Activated CD8-positive, alpha-beta memory T cell treated with anti-CD3 and anti-CD28 coated beads for 36 hours (primary cell): ENCODE measurements around the gene C17orf107. TPM values are rescaled to one million over a fixed set of nuclear protein-coding genes. Genes with fewer than 3 reads are reported as not detected.
"Not testable (repeated sequence)": the region's sequence is repeated elsewhere in the genome, so short reads cannot be mapped to it uniquely, and the experiment has no call there.

Experiments used
- CTCF ChIA-PET: fragments of 350-600 bp; sonication (Branson Sonifier 250); formaldehyde crosslinking; loops from one replicate; lab custom pipeline; 2021; ENCODE audit warnings: antibody characterized with exemption; lab: Charles Lee
- POLR2A ChIA-PET: fragments of 350-600 bp; sonication (Branson Sonifier 250); formaldehyde crosslinking; loops from one replicate; lab custom pipeline; 2021; ENCODE audit warnings: antibody characterized with exemption; lab: Charles Lee
- total RNA-seq, 2 experiments: library from RNA; stranded (reverse); gene quantifications; one replicate each; pipeline ENCODE4 v1.2.3, GENCODE V29; 2021

C17orf107 gene
- total RNA-seq, 2 experiments from 2014 or later: 2.8 to 3.2 TPM

GRCh38 chr17:4896332-4897197, 2.8 kb upstream of the C17orf107 start:
- ChIA-PET POLR2A (no interaction called here), CTCF (no interaction called here)

GRCh38 chr17:4897198-4897687, 2.1 kb upstream of the C17orf107 start:
- ChIA-PET CTCF (no interaction called here), POLR2A (no interaction called here)

- POLR2A ChIA-PET: no interaction called here
- CTCF ChIA-PET: interaction anchor here (3.0 kb wide), 1 partner anchor 9 kb away, joined by 10 read pairs; no protein-coding TSS in a partner anchor
Observed at GRCh38 chr17:4897785-4898184, 1.6 kb upstream of the C17orf107 start.

- ChIA-PET CTCF (interaction anchor here (1.1 to 3.0 kb wide), 3 partner anchors 10 to 76 kb away, joined by 3 to 12 read pairs (median 10); no protein-coding TSS in a partner anchor), POLR2A (interaction anchor here (1.0 kb wide), 1 partner anchor 108 kb away, joined by 6 read pairs; no protein-coding TSS in a partner anchor)
Observed at GRCh38 chr17:4898351-4898750, 985 bp upstream of the C17orf107 start.

- ChIA-PET POLR2A (interaction anchor here (1.0 to 1.2 kb wide), 3 partner anchors 41 to 189 kb away, joined by 4 to 6 read pairs (median 4); partner anchors contain the start of genes ARRB2, RNF167 and SLC25A11), CTCF (interaction anchor here (0.9 to 3.0 kb wide), 8 partner anchors 10 to 203 kb away, joined by 3 to 17 read pairs (median 7); partner anchors contain the start of genes PLD2, RNF167, SLC25A11 and SPAG7)
Observed at GRCh38 chr17:4898927-4899326, 409 bp upstream of the C17orf107 start.

- POLR2A ChIA-PET: interaction anchor here (0.5 to 2.0 kb wide), 8 partner anchors 13 to 196 kb away, joined by 3 to 7 read pairs (median 4); partner anchors contain the start of gene ARRB2
- CTCF ChIA-PET: interaction anchor here (0.6 to 3.0 kb wide), 7 partner anchors 9 to 935 kb away, joined by 3 to 17 read pairs (median 9); partner anchors contain the start of genes RNF167, SLC25A11 and SPAG7
Observed at GRCh38 chr17:4900231-4901107, 1.1 kb downstream of the C17orf107 start.

- ChIA-PET CTCF (interaction anchor here (0.6 to 2.6 kb wide), 4 partner anchors 25 to 936 kb away, joined by 3 to 17 read pairs (median 7); partner anchors contain the start of gene SPAG7), POLR2A (interaction anchor here (0.6 to 2.0 kb wide), 3 partner anchors 12 to 111 kb away, joined by 3 to 7 read pairs (median 3); no protein-coding TSS in a partner anchor)
Observed at GRCh38 chr17:4901108-4901647, 1.8 kb downstream of the C17orf107 start.

GRCh38 chr17:4901648-4902344, 2.5 kb downstream of the C17orf107 start:
- CTCF ChIA-PET: interaction anchor here (0.6 to 2.5 kb wide), 2 partner anchors 25 to 112 kb away, joined by 3 to 9 read pairs; no protein-coding TSS in a partner anchor
- POLR2A ChIA-PET: interaction anchor here (0.6 to 2.0 kb wide), 3 partner anchors 37 to 112 kb away, joined by 3 to 7 read pairs (median 3); no protein-coding TSS in a partner anchor

- ChIA-PET CTCF (interaction anchor here (1.5 to 2.5 kb wide), 4 partner anchors 9 to 112 kb away, joined by 4 to 12 read pairs (median 7); partner anchors contain the start of genes RNF167 and SLC25A11), POLR2A (interaction anchor here (1.2 kb wide), 1 partner anchor 112 kb away, joined by 4 read pairs; no protein-coding TSS in a partner anchor)
Observed at GRCh38 chr17:4902540-4902939, 3.2 kb downstream of the C17orf107 start.

- ChIA-PET POLR2A (interaction anchor here (0.7 to 1.2 kb wide), 2 partner anchors 113 to 1156 kb away, joined by 3 to 4 read pairs; no protein-coding TSS in a partner anchor), CTCF (interaction anchor here (0.6 to 2.5 kb wide), 6 partner anchors 9 to 113 kb away, joined by 3 to 12 read pairs (median 4); partner anchors contain the start of genes RNF167 and SLC25A11)
Observed at GRCh38 chr17:4903051-4903818, 3.9 kb downstream of the C17orf107 start, which contains the start of gene CHRNE. Gene CHRNE (minus strand): TSS chr17:4903098. CDS start chr17:4903063, 35 bp downstream.

GRCh38 chr17:4906642-4907041, 7.3 kb downstream of the C17orf107 start:
- POLR2A ChIA-PET, CTCF ChIA-PET: not testable (repeated sequence)

- ChIA-PET CTCF (interaction anchor here (0.9 to 1.9 kb wide), 10 partner anchors 9 to 152 kb away, joined by 3 to 12 read pairs (median 4); partner anchors contain the start of genes C17orf107, CAMTA2, RNF167 and SLC25A11), POLR2A (interaction anchor here (0.8 kb wide), 1 partner anchor 31 kb away, joined by 3 read pairs; the partner anchor contains the start of gene SLC25A11)
Observed at GRCh38 chr17:4908301-4908700, 9.0 kb downstream of the C17orf107 start.

- POLR2A ChIA-PET: interaction anchor here (0.8 kb wide), 1 partner anchor 31 kb away, joined by 3 read pairs; the partner anchor contains the start of gene SLC25A11
- CTCF ChIA-PET: interaction anchor here (0.6 to 1.9 kb wide), 18 partner anchors 9 to 342 kb away, joined by 3 to 12 read pairs (median 3); partner anchors contain the start of genes C17orf107, CAMTA2, RNF167 and SLC25A11
Observed at GRCh38 chr17:4908711-4909496, 9.6 kb downstream of the C17orf107 start.

GRCh38 chr17:4913994-4914393, 14.7 kb downstream of the C17orf107 start:
- POLR2A ChIA-PET: interaction anchor here (0.7 kb wide), 1 partner anchor 1359 kb away, joined by 7 read pairs; no protein-coding TSS in a partner anchor

GRCh38 chr17:4914551-4914950, 15.2 kb downstream of the C17orf107 start:
- POLR2A ChIA-PET, CTCF ChIA-PET: not testable (repeated sequence)

More at GRCh38 chr17:4913994-4914393, 14.7 kb downstream of the C17orf107 start:
- CTCF ChIA-PET: no interaction called here
